ENCODE data around the gene RNF220.

DNA sequence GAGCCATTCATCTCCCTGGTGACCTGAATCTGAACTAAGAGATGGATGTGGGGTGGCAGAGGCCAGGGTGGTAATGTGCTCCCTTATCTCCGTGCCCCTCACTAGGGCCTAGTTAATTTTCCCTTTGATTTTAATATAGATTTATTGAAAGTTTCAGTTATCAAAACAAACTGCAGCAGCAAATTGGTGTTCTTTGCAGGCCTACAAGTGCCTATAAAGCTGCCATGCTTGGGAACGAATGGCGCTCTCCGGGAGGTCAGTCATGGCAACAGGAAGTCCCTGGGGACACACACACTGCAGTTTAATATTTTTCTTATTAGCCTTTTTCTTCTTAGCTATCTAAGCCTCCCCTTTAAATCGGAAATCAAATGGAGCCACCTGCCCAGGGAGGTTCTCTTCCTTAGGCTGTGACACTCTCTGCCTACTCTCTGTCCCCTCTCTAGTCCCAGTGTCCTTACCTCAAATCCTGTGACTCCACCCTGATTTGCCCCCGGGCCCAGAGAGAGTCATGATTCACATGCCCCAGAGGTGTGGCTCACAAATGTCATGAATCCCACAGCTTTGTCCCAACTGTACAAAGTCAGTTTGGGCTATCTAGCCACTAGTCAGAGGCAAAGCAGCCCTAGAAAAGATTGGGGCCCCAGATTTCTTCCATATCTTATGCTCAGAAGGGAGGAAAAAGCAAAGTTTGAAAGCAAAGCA lies 45.7 kb upstream of the RNF220 start:
- TF ChIP-seq CTCF (IDR thresholded peaks at IDR 0.05) (no peak), POLR2A (IDR thresholded peaks at IDR 0.05) (no peak)
